Activated CD4-positive, alpha-beta T cell treated with anti-CD3 and anti-CD28 coated beads, Interleukin-10, Interleukin-2, amounts not matched to agents 100 ng/mL and 50 ng/mL, durations not matched to agents 16 hours and 8 hours (primary cell): ENCODE data around the gene BCORL1.

Source experiments
- DNase-seq: peaks from one replicate; pipeline ENCODE4 v3.0.0-alpha.2; 2020

BCORL1 gene

DNA sequence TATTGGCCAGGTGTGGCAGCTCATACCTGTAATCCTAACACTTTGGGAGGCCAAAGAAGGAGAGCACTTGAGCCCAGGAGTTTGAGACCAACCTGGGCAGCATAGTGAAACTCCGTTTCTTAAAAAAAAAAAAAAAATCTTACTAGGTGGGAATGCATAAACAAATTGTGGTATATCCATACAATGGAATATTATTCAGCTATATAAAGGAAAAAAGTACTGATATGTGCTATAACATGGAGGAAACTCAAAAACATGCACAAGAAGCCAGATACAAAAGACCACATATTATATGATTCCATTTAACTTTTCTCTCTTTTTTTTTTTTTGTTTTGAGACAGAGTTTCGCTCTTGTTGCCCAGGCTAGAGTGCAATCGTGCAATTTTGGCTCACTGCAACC, 13.5 kb upstream of the BCORL1 start:
- DNase-seq = no peak

DNA sequence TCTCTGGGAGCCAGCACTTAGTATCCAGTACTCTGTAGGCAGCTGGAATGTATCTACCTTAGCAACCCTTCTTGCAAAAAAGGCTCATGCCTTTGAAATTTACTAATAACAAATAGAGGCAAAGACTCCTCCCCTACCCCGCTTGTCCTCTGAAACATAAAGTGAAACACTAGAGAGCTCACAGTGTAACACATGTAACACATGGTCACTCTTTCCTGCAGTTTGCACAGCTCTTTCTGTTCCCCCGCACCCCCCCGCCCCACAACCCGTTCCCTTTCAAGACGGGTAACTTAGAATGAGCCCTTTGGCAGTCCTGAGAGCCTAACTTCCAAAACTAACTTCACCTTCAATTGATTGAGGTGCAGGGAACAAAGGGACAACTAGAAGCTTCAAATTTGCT, 6.0 kb upstream of the BCORL1 start:
- no peak for DNase-seq

DNA sequence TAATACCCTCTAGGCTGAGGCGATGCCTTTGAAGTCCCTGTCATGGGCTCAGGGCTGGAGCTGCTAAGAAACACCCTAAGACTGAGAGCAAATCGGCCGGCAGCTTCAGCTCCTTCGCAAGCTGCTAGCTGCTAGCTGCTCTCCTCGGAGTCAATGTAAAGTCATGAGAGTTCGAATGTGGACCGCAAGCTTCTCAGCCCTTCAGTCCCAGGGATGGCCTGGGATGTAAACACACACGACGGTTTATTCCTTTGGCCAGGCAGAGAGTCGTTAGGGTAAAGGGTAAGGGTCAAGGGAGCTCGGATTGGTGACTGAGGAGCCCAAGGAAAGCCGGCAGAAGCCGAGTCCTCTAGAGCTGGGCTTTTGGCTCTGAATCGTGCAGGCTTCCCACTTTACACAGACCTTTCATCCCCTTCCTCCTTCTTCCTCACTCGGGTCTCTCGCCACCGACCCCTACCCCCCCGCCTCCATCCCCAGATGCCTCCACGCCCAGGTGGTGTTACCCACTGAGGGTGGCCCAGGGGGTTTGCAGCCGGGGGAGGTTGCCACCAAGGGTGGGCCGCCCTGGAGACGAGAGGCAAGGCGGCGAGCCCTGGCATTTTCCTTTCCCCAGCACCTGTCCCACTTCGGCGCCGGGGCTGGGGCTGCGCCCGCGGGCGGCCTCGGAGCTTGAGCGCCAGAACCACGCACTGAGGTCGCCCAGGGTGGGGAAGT, 3.1 kb upstream of the BCORL1 start:
- no peak for DNase-seq

DNA sequence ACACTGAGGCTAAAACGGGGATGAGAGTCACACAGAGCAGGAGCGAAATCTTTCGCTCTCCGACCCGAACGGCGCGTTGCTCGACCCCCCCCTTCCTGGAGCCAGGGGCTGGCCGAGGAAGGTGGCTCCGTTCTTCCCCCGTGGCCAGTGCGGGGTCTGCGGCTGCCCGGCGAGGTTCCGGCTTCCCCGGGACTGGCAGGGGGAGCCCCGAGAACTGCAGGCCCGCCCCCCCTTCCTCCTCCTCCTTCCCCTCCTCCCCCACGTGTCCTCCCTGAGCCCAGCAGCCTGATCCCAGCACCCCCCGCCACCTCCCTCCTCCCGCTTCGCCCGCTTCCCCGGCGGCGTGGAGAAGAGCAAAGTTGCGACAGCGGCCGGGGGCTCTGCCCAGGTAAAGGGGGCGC, 2.4 kb upstream of the BCORL1 start:
- DNase-seq = no peak

DNA sequence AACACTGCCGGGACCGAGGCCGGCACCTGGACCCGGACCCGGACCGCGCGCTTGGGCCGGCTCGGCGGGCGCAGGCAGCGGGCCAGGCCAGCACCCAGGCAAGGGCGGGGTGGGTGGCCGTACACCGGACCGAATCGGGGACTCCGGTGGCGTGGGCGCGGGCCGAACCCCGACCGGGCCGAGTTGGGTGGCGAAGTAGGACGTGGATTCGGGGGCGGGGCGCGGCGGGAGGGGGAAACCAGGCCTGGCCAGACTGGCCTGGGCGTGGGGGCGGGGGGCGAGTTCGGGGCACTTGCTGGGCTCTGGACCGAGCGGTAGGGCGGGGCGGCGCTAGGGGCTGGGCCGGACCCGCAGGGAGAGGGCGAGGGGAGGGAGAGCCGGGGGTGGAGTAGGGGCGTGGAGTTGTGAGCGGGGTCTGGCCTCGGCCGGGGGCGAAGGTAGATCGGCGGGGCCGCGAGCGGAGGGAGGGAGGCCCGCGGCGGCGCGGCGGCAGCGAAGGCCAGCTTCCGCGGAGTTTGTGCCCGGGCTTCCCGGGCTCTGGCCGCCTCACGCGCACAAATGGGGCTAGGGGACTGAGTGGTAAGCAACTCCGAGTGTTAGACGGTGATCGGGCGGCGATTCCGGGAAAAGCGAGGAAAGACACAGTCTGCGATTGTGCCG, 1.8 kb upstream of the BCORL1 start:
- DNase-seq = no peak

DNA sequence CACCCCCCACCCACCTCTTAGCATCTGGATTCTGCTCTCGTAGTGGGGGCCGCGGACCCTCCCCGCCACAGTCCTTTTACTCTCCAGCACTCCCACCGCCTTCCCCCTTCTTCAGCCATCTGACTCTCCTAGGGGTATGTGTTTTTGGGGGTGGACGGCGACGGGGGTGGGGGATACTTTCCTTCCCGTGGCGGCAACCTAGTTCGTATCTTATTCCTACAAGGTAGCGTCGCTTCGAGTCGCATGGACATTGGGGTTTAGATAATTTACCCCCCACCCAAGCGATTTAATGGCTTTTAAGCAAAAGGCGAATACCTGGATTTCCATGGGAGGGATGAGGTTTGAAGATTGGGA, 1.3 kb upstream of the BCORL1 start:
- no peak for DNase-seq

DNA sequence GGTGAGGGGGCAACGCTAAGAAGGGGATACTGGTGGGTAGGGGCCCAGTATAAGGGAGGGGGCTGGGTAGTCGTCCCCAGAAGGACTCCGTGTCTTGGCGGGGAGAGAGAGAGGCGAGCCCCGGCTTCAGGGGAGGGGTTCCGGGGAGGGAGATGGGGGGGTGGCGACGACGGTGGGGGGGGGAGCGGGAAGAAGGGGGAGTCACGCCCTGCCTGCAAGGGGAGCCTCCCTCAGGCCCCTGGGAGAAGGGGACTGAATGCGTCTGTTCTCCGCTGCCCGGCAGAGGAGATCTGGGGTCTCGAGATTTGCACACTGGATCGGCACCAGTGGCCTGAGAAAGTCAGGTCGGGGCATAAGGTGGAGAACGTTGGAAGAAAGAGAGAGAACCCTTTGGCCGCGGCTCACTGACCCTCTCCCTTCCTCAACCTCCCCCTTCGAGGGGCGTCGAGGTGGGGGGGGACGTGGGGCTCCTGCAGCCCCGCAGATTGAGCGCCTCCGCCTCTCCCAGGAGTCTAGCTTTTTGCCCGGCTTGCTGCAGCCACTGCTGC, 609 bp upstream of the BCORL1 start:
- DNase-seq = no peak

DNA sequence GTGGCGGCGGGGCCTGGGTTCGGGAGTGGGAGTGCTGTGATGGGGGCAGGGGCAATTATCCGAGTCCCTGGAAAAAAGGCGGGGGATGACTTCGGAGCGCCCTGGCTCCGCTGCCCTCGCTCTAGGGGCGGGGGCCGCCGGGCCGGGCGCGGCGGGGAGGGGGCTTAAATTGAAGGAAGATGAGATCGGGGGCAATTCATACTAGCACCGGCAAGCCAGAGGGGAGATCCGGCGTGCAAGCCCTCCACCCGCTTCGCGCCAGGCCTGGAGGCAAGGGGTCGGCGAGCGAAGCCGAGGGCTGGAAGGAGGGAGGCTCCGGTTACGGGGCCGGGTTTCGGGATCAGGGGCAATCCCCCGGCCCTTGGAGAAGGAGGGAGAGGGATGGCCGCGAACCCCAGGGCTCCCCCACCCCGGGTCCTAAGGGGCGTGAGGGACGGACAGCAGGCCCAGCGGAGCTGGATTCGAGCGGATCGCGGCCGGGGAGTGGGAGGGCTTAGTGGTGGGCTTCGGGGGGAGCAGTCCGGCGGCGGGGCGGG, 1.2 kb downstream of the BCORL1 start:
- DNase-seq = no peak

DNA sequence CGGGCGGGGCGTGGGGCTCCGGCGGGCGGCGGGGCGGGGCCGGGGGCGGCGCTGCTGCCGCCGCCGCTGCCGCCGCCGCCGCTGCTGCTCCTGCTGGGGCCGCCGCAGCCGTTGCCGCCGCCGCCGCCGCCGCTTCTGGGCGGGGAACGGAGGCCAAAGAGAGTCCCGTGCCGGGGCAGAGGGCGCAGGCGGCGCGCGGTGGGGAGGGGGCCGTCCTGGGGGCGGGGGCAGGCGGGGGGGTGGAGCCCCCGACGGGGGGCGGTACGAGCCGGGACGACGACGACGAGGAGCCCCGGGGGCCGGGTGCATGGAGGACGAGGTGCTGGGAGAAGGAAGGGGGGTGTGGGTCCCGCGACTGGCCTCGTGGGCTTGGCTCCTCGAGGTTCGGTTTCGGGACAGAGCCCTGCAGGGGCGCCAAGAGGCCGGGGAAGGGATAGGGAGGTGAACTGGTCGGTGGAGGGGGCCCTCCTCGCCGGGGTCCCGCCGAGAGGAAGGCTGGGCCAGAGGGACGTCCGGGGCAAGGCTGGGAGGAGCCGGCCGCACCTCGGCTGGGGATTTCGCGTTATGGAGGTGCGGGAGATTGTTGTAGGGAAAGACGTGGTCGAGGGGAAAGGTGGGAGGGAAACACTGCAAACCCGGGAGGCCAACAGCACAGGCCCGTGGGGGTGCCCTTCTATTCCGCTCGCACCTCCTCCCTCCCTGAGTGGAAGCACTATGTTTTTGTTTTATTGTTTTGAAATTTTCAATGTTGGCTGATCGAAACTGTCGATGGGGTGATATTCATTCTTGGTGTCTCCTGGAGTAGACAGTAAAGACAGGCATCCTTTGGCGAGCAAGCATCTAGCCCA, 1.9 kb downstream of the BCORL1 start:
- peak; percentile 17 for DNase-seq

DNA sequence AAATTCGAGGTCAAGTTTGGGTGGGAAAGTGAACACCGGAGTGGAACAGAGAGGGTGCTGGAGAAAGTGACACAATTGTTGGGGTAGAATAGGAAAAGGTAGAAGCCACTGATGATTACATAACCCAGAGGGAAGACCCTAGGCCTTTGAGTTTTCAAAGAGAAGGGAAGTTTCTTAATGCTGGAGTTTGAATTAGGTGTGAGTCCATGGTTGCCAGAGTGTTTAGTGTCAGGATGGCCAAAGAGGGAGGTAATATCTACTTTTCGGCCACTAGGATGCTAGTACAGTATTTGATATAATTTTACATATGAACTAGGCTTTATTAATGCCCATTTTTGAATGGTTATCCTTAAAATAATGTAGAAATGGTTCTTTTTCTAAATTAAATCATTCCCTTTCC, 5.4 kb downstream of the BCORL1 start:
- no peak for DNase-seq

DNA sequence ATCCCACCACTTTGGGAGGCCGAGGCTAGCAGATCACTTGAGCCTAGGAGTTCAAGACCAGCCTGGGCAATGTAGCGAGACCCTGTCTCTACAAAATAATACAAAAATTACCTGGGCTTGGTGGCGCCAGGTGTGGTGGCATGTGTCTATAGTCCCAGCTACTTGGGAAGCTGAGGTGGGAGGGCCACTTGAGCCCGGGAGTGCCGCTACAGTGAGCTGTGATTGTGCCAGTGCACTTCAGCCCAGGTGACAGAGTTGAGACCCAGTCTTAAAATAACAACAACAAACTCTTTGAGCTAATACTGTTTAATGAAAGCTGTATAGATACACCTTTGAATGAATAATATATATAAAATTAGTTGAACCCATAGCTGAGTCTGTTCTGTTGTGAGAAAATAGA, 9.7 kb downstream of the BCORL1 start:
- DNase-seq = no peak

DNA sequence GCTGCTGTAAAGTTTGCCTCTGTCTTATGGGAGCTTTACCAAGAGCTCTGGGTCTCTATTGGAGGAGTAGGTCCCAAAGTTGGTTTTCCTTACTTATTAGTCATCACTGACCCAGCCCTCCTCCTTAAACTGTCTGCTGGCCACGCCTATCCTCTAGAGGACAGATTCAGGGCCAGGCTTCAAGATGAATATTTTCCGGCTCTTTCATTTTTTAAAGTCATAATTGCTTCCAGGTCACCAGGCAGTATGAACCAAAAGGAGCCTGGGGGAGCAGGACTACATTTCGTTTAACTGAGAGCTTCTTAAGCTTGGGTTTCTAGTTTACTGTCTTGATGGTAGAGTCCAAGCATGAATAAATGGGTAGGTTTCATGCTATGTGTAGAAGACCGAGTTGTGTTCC, 13.7 kb downstream of the BCORL1 start:
- no peak for DNase-seq

DNA sequence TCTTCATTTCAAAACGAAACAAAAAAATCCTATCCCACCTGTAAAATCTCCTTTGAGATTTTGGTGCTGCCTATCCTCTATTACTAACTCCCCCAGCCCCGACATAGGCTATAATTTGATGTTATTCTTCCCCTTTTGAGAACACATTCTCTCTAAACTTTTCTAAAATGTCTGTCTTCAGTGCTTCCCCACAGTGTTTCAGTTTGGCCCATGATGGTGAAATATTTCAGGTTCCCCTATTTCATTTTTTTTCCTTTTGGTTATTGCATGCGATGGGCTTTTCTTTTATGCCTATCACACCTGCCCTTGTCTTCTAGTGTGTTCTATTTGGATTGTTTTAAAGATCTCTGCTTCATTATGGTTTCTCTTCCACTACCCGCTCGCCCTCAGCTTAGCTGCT, 14.7 kb downstream of the BCORL1 start:
- DNase-seq = no peak

DNA sequence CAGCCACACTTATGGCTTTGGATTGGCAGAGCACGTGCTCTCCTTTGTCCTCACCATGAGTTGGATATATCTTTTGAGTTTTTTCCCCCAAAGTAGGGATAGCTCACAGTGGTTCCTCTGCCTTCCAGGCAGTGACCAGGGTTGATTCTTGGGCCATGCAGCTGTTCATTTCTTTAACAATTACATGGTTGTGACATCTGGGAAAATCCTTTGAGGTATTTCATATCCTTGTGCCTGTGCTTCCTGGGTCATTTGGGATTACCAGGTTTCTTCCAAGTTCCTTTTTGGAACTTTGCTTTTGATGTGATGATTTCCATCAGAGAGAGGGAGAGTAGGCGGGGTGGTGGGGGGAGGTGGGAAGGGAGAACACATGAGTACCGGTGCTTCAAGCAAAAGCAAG, 15.6 kb downstream of the BCORL1 start:
- DNase-seq = no peak

DNA sequence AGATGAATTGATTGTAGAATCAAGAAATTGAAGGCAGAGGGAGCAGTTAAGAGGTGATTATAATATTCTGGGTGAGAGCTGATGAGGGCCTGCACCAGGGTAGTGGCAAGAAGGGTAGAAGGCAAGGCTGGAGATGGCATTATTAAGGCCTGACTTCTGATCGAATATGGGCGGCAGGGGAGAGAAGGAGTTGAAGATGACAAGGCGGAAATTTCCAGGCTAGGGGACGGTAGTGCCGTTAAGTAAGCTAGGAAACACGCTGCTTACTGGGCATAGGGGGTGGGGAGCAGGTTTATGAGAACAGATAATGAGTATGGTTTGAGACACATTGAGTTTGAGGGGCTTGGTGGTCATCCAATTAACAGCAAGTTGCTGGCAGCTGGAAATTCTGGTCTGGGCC, 19.5 kb downstream of the BCORL1 start:
- DNase-seq = no peak

DNA sequence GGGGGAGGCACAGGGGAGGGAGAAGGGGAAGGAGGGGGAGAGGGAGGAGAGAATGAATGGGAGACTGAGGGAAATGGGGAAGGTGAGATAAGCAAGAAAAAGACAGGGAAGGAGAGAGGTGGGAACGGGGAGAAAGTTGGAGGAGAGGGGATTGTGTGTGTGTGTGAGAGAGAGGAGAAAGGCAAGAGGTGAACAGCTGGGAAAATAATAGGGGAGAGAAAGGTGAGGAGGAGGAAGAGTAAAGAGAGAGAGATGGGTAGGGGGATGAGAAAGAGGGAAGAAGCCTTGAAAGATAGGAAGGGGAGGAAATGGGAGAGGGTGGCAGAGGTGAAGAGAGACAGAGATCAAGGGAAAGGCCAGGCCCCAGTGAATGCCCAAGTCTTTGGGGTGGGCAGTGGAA, 20.1 kb downstream of the BCORL1 start:
- DNase-seq = no peak

DNA sequence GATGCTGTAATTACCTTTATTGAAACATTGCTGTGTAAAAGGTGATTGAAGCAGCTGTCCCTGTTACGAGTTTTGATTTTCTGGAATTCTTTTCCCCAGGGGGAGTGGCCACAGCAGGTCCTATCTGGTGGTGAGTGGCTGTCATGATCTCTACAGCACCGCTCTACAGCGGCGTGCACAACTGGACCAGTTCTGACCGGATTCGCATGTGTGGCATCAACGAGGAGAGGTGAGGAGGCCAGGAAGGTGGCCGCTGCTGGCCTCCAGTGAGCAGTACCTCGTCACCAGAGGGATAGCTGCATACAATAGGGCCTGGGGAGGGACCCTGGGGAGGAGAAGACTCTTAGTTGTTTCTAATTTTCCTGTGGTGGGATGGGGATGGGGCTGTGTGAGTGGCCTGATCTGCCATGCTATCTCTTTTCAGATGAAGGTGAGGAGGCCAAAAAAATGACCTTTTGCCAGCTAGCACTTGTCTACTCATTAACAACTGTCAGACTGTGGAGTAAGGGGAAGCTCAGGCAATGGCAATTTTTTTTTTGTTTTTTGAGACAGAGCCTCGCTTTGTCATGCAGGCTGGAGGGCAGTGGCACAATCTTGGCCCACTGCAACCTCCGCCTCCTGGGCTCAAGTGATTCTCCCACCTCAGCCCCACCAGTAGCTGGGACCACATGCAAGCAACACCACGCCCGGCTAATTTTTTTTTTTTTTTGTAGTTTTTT, 22.8 kb downstream of the BCORL1 start:
- no peak for DNase-seq

DNA sequence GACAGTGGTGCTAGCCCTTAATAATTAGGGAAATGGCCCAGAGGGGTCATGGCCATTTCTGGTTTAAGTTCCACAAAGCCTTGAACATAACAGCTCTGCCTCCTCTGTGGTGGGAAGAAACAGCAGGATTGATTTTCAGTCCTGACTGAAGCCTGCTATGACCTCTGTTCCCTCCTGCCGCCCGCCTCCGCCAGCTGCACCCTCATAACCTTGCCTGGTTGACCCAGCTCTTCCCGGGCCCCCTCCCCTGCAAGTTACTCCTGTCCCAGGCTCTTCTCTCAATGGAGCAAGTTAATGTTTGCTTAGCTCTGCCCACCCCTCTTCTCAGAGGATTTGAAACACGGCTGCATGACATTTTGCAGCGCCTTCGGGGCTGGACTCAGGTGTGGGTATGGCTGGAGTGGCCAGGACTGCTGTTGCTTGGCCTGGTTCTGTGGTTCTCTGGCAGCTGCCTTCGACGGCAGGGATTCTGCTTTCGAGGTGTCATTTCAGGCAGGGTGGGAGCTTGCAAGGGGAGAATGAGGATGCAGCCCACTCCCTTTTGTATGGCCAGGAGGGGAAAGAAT, 27.3 kb downstream of the BCORL1 start:
- DNase-seq = no peak

DNA sequence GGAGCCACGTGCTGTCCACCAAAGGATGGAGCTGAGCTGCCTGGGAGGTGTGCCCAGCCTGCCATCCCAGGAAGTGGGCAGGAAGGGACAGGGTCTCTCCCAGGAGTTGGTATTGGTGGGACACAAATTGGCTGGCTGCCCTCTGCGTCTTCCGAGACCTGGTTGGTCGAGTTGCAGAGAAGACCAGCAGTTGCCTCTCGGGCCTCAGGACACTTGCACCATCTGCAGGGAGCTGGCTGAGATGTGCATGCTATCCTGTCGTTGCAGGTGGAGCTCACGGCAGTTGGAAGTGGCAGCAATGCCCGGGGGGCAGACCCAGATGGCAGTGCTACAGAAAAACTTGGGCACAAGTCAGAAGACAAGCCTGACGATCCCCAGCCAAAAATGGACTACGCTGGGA, 30.2 kb downstream of the BCORL1 start:
- no peak for DNase-seq

DNA sequence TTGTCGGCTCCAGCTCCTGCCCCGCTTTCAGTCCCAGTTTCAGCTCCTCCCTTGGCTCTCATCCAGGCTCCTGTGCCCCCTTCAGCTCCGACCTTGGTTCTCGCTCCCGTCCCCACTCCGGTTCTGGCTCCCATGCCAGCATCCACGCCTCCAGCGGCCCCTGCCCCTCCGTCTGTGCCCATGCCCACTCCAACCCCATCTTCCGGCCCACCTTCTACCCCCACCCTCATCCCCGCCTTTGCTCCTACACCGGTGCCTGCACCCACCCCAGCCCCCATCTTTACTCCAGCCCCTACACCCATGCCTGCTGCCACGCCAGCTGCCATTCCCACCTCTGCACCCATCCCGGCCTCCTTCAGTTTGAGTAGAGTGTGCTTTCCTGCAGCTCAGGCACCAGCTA, 31.2 kb downstream of the BCORL1 start:
- no peak for DNase-seq

DNA sequence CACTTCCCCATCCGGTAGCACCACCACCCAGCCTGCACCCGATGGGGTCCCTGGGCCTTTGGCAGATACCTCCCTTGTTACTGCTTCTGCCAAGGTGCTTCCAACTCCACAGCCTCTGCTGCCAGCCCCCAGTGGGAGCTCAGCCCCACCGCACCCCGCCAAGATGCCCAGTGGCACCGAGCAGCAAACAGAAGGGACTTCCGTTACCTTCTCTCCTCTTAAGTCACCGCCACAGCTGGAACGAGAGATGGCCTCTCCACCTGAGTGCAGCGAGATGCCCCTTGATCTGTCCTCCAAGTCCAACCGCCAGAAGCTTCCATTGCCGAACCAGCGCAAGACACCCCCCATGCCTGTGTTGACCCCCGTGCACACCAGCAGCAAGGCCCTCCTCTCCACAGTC, 31.9 kb downstream of the BCORL1 start:
- DNase-seq = no peak

DNA sequence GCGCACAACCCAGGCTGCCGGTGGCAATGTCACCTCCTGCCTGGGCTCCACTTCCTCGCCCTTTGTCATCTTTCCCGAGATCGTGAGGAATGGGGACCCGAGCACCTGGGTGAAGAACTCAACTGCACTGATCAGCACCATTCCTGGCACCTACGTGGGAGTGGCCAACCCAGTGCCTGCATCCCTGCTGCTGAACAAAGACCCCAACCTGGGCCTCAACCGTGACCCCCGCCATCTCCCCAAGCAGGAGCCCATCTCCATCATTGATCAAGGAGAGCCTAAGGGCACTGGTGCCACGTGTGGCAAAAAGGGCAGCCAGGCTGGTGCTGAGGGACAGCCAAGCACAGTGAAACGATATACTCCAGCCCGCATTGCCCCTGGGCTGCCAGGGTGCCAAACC, 32.3 kb downstream of the BCORL1 start:
- DNase-seq = no peak

DNA sequence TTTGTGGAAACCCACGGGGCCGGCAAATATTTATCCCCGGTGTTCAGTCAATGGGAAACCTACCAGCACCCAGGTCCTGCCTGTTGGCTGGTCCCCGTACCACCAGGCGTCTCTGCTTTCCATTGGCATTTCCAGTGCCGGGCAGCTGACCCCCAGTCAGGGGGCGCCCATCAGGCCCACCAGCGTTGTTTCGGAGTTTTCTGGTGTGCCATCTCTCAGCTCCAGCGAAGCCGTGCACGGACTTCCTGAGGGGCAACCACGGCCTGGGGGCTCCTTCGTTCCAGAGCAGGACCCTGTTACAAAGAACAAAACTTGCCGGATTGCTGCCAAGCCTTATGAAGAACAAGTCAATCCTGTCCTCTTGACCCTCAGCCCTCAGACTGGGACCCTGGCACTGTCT, 32.7 kb downstream of the BCORL1 start:
- DNase-seq = no peak
